Activated B cell treated with CpG ODN at 0.5 μM for 24 hours (primary cell): ENCODE data around the gene R3HDM2. TPM values are rescaled to one million over a fixed set of nuclear protein-coding genes. Genes with fewer than 3 reads are reported as not detected.

ENCODE experiments used
- ATAC-seq: fragments of 200-7000 bp; cut with Tn5 transposase; one replicate; pipeline ENCODE4 v1.10.0; 2021; ENCODE audit warnings: low read depth, mild to moderate bottlenecking, moderate library complexity
- CTCF ChIA-PET: fragments of 350-600 bp; sonication (Branson Sonifier 250); formaldehyde crosslinking; loops from one replicate; lab custom pipeline; 2021; ENCODE audit warnings: antibody characterized with exemption; lab: Charles Lee
- POLR2A ChIA-PET: fragments of 350-600 bp; sonication (Branson Sonifier 250); formaldehyde crosslinking; loops from one replicate; lab custom pipeline; 2021; ENCODE audit warnings: antibody characterized with exemption; lab: Charles Lee
- DNase-seq: peaks from one replicate; pipeline ENCODE4 v3.0.0; 2022
- H3K27ac Mint-ChIP-seq: one replicate; pipeline ENCODE4 v1.8.0; 2020; ENCODE audit warnings: mixed read lengths
- H3K27me3 Mint-ChIP-seq: one replicate; pipeline ENCODE4 v1.8.0; 2021; ENCODE audit warnings: mixed read lengths
- H3K36me3 Mint-ChIP-seq: one replicate; pipeline ENCODE4 v1.8.0; 2021; ENCODE audit warnings: low read depth, mixed read lengths
- H3K4me1 Mint-ChIP-seq: one replicate; pipeline ENCODE4 v1.8.0; 2021; ENCODE audit warnings: mixed read lengths
- H3K4me3 Mint-ChIP-seq: one replicate; pipeline ENCODE4 v1.8.0; 2020; ENCODE audit warnings: mild to moderate bottlenecking, mixed read lengths
- H3K9me3 Mint-ChIP-seq: one replicate; pipeline ENCODE4 v1.8.0; 2020; ENCODE audit warnings: mixed read lengths
- CTCF ChIP-seq: fragments of 200-600 bp; IDR thresholded peaks from one replicate; pipeline ENCODE4 v1.8.0; 2022; ENCODE audit warnings: antibody characterized with exemption, mild to moderate bottlenecking
- intact Hi-C: fragments of 100-400 bp; cut with micrococcal nuclease; formaldehyde crosslinking; loops from one replicate; pipeline ENCODE4 v1.15.1; 2024
- total RNA-seq: library from RNA; stranded (reverse); gene quantifications from 2 replicates; pipeline ENCODE4 v1.2.3, GENCODE V29; 2022

The R3HDM2 gene
- total RNA-seq, 1 donor from 2014 or later: 75.6 TPM

- Mint-ChIP-seq H3K4me3 (no peak overlapping the region), H3K9me3 (no peaks in the 10 kb centered on the region), H3K36me3 (peaks cover 46% of the 10 kb centered on the region), H3K27ac (no peak overlapping the region), H3K27me3 (no peaks in the 10 kb centered on the region), H3K4me1 (peaks cover 23% of the 10 kb centered on the region)
- ATAC-seq (no peak), DNase-seq (no peak)
- no peak for TF ChIP-seq CTCF
- intact Hi-C loops: no loop called here
- ChIA-PET CTCF (no interaction called here), POLR2A (interaction anchor here (1.3 kb wide), 1 partner anchor 13 kb away, joined by 5 read pairs; the partner anchor contains the start of gene ARHGAP9)
Measured at GRCh38 chr12:57467212-57467874, 36.5 kb upstream of the R3HDM2 start.

- TF ChIP-seq CTCF: no peak
- intact Hi-C loops: no loop called here
- ChIA-PET CTCF (interaction anchor here (0.8 to 1.2 kb wide), 3 partner anchors 8 to 11 kb away, joined by 3 read pairs; no protein-coding TSS in a partner anchor), POLR2A (interaction anchor here (0.5 to 1.7 kb wide), 5 partner anchors 11 to 385 kb away, joined by 3 to 7 read pairs (median 5); partner anchors contain the start of gene ARHGAP9)
- Mint-ChIP-seq H3K4me1 (peaks cover 33% of the 10 kb centered on the region), H3K4me3 (no peak overlapping the region), H3K27ac (no peak overlapping the region), H3K9me3 (no peaks in the 10 kb centered on the region), H3K36me3 (peaks cover 34% of the 10 kb centered on the region), H3K27me3 (no peaks in the 10 kb centered on the region)
- no peak for ATAC-seq
- no peak for DNase-seq
Measured at GRCh38 chr12:57465747-57466505, 35.1 kb upstream of the R3HDM2 start.

- no peak overlapping the region for H3K4me3 Mint-ChIP-seq
- DNase-seq (no peak), ATAC-seq (no peak)
- H3K27me3 Mint-ChIP-seq: no peaks in the 10 kb centered on the region
- no peak for TF ChIP-seq CTCF
- no peaks in the 10 kb centered on the region for H3K9me3 Mint-ChIP-seq
- intact Hi-C loops: no loop called here
- H3K27ac Mint-ChIP-seq: no peak overlapping the region
- ChIA-PET CTCF (interaction anchor here (1.2 kb wide), 1 partner anchor 12 kb away, joined by 3 read pairs; no protein-coding TSS in a partner anchor), POLR2A (interaction anchor here (0.5 to 1.7 kb wide), 3 partner anchors 12 to 384 kb away, joined by 3 to 7 read pairs (median 6); no protein-coding TSS in a partner anchor)
- H3K4me1 Mint-ChIP-seq: peaks cover 39% of the 10 kb centered on the region
- H3K36me3 Mint-ChIP-seq: peaks cover 31% of the 10 kb centered on the region
Measured at GRCh38 chr12:57465030-57465746, 34.3 kb upstream of the R3HDM2 start.

GRCh38 chr12:57464569-57464968, 33.7 kb upstream of the R3HDM2 start:
- Mint-ChIP-seq H3K36me3 (peaks cover 29% of the 10 kb centered on the region), H3K4me1 (peaks cover 42% of the 10 kb centered on the region), H3K4me3 (no peak overlapping the region), H3K27ac (no peak overlapping the region), H3K27me3 (no peaks in the 10 kb centered on the region), H3K9me3 (no peaks in the 10 kb centered on the region)
- ATAC-seq (no peak), DNase-seq (no peak)
- no peak for TF ChIP-seq CTCF
- CTCF ChIA-PET: interaction anchor here (1.2 kb wide), 1 partner anchor 13 kb away, joined by 3 read pairs; no protein-coding TSS in a partner anchor
- POLR2A ChIA-PET: interaction anchor here (6.9 kb wide), 1 partner anchor 13 kb away, joined by 133 read pairs; the partner anchor contains the start of gene ARHGAP9
- intact Hi-C loops: no loop called here
